ENCODE data around the gene FBLIM1.

The FBLIM1 gene

DNA sequence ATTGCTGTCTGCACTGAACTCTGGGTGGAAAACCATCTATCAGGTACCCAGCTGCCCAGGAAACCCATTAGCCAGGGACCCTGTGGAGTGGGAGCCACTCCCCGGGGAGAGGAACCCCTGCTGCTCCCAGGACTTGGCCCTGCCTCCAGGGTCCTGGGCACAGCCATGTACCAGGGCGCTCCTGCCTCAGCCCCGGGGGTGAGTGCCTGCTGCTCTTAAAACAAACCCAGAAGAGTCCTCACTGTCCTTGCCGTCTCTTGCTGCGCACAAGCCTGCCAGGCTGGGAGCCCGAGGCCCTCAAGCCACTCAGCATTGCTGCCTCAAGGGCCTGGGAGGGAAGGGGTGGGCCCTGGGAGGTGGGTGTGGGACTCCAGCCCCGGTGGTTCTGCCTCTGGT is 25.9 kb upstream of the FBLIM1 start:
- H3K27me3 ChIP-seq (ENCODE audit: insufficient read depth, low read length), result no peaks in the 10 kb centered on the region
- WGBS, result 94% methylated on average over 7 of the region's 7 CpGs
- H3K36me3 ChIP-seq (ENCODE audit: insufficient read depth, low read length), result peaks cover 60% of the 10 kb centered on the region
- H3K4me1 ChIP-seq (ENCODE audit: insufficient read depth, low read length), result no peaks in the 10 kb centered on the region
- no peak overlapping the region for H3K9ac ChIP-seq (ENCODE audit: low read depth, low read length)
- H3K9me3 ChIP-seq (ENCODE audit: insufficient read depth, low read depth, low read length), result no peaks in the 10 kb centered on the region
- H3K27ac ChIP-seq (ENCODE audit: low read depth, low read length), result no peak overlapping the region
- H3K4me3 ChIP-seq (ENCODE audit: low read length), result no peak overlapping the region

DNA sequence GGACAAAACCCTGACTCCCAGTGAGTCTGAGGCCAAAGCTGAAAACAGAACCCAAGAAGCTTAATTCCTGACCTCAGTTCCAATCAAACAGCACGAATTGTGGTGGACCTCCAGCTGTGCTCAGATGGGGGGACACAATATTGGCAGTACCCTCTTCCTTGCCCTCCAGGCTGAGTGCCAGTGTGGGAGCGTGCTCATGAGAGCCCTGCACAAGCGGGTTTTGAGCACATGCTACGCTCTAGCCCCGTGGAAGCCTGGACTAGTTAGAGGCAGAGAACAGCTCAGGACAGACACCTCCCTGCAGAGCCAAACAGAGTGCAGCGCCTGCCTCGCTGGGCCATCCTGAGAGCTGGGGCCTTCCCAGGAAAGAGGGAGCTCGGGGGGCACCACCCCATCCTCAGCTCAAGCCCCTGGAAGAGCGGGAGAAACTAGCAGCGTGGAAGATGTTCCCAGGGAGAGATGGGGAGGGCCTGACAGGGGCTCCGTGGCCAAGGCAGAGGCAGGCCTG is 25.3 kb upstream of the FBLIM1 start:
- Histone ChIP-seq H3K27ac (ENCODE audit: low read depth, low read length) (no peak overlapping the region), H3K4me1 (ENCODE audit: insufficient read depth, low read length) (no peaks in the 10 kb centered on the region), H3K9me3 (ENCODE audit: insufficient read depth, low read depth, low read length) (no peaks in the 10 kb centered on the region), H3K36me3 (ENCODE audit: insufficient read depth, low read length) (peaks cover 54% of the 10 kb centered on the region), H3K9ac (ENCODE audit: low read depth, low read length) (no peak overlapping the region), H3K27me3 (ENCODE audit: insufficient read depth, low read length) (no peaks in the 10 kb centered on the region), H3K4me3 (ENCODE audit: low read length) (no peak overlapping the region)
- 93% methylated on average over 11 of the region's 11 CpGs for WGBS

DNA sequence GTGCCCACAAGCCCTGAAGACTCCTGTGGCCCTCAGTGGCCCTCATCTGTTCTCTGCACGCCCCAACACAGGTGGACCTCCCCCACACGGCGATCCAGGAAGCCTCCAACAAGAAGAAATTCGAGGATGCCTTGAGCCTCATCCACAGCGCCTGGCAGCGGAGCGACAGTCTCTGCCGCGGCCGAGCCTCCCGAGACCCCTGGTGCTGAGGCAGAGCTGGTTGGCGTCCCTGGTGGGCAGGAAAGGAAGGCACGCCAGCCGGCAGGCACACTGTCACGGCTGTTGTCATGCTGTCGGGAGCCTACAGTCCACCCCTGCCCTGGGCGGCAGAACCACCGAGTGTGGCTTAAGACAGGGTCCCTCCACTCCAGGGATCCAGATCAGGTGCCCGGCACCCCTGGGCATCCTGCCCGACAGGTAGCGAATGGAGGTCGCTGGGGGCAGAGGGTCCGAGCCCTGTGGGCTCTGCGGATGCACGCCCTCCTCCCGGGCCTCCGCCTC is 24.8 kb upstream of the FBLIM1 start:
- Histone ChIP-seq H3K4me1 (ENCODE audit: insufficient read depth, low read length) (no peaks in the 10 kb centered on the region), H3K9ac (ENCODE audit: low read depth, low read length) (no peak overlapping the region), H3K4me3 (ENCODE audit: low read length) (no peak overlapping the region), H3K9me3 (ENCODE audit: insufficient read depth, low read depth, low read length) (no peaks in the 10 kb centered on the region), H3K27me3 (ENCODE audit: insufficient read depth, low read length) (no peaks in the 10 kb centered on the region), H3K27ac (ENCODE audit: low read depth, low read length) (no peak overlapping the region), H3K36me3 (ENCODE audit: insufficient read depth, low read length) (peaks cover 49% of the 10 kb centered on the region)
- WGBS, result 95% methylated on average over 27 of the region's 27 CpGs

DNA sequence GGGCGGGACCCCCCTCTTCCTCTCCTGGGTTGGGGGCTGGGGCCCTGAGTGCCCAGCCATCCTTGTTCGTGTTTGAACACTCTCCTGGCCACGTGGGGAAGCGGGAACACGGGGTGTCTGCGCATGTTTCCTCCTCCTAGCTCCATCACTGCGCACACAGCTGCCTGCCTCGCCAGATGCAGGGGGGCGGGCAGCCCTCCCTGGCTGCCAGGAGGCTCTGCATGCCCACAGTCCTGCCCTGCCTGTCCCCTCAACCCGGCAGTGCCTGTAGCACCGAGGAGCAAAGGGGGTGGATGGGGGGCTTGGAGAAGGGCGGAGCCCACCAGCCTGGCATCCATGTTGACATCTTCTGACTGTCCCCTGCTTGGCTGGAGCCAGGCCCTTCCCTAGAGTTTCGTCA is 24.3 kb upstream of the FBLIM1 start:
- WGBS, result 91% methylated on average over 13 of the region's 13 CpGs

DNA sequence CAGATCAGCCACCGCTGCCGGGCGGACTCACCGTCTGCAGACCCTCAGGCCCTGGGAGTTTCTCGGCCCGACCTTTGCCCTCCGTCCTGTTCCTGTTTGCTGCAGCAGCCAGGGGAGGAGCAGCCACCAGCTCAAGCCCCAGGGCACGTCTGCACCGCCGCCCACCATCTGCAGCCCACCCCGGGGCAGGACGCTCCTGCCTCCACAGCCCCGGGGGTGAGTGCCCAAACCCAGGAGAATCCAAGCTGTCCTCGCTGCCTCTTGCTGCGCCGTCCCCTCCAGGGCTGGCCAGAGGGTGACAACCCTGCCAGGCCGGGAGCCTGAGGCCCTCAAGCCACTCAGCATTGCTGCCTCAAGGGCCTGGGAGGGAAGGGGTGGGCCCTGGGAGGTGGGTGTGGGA is 23.7 kb upstream of the FBLIM1 start:
- WGBS, result 91% methylated on average over 17 of the region's 17 CpGs
- Histone ChIP-seq H3K4me3 (ENCODE audit: low read length) (no peak overlapping the region), H3K27me3 (ENCODE audit: insufficient read depth, low read length) (no peaks in the 10 kb centered on the region), H3K36me3 (ENCODE audit: insufficient read depth, low read length) (peaks cover 41% of the 10 kb centered on the region), H3K9ac (ENCODE audit: low read depth, low read length) (no peak overlapping the region), H3K9me3 (ENCODE audit: insufficient read depth, low read depth, low read length) (no peaks in the 10 kb centered on the region), H3K4me1 (ENCODE audit: insufficient read depth, low read length) (no peaks in the 10 kb centered on the region), H3K27ac (ENCODE audit: low read depth, low read length) (no peak overlapping the region)

More for the DNA sequence above, 24.3 kb upstream of the FBLIM1 start:
- Histone ChIP-seq H3K36me3 (ENCODE audit: insufficient read depth, low read length) (peaks cover 46% of the 10 kb centered on the region), H3K9me3 (ENCODE audit: insufficient read depth, low read depth, low read length) (no peaks in the 10 kb centered on the region), H3K4me1 (ENCODE audit: insufficient read depth, low read length) (no peaks in the 10 kb centered on the region), H3K4me3 (ENCODE audit: low read length) (no peak overlapping the region), H3K9ac (ENCODE audit: low read depth, low read length) (no peak overlapping the region), H3K27me3 (ENCODE audit: insufficient read depth, low read length) (no peaks in the 10 kb centered on the region), H3K27ac (ENCODE audit: low read depth, low read length) (no peak overlapping the region)

DNA sequence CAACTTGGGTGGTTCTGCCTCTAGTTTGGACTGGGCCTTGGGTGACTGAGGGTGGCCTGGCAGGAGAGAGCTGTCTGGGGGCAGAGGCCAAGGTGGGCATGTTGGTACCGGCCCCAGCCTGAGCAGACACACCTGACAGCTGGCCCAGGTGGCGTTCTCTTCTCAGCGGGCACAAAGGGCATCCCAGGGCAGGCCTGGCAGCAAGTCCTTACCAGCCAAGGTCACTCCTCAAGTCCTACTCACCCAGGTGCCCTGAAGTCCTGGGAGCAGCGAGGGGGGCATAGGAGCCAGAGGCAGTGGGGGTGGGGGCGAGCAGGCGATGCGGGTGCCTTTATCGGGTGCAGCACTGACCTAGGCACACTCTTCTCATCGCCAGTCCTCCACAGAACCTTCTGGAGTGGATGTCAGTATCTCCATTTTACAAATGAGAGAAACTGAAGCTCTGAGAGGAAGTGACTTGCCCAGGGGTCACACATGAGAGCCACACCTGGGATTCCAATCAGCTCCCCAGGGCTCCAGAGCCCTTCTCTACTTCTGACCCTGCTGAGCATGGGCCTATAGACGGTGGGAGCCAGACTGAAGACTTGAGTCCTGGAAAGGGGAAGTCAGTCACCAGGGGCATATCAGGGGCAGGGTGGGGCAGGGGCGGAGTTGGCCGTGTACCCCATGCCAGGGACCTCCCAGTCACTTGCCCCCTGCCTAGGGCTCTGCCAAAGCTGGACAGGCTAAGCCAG is 23.1 kb upstream of the FBLIM1 start:
- Histone ChIP-seq H3K9me3 (ENCODE audit: insufficient read depth, low read depth, low read length) (no peaks in the 10 kb centered on the region), H3K36me3 (ENCODE audit: insufficient read depth, low read length) (peaks cover 38% of the 10 kb centered on the region), H3K4me3 (ENCODE audit: low read length) (no peak overlapping the region), H3K4me1 (ENCODE audit: insufficient read depth, low read length) (no peaks in the 10 kb centered on the region), H3K27me3 (ENCODE audit: insufficient read depth, low read length) (no peaks in the 10 kb centered on the region), H3K9ac (ENCODE audit: low read depth, low read length) (no peak overlapping the region), H3K27ac (ENCODE audit: low read depth, low read length) (no peak overlapping the region)
- 91% methylated on average over 12 of the region's 12 CpGs for WGBS

DNA sequence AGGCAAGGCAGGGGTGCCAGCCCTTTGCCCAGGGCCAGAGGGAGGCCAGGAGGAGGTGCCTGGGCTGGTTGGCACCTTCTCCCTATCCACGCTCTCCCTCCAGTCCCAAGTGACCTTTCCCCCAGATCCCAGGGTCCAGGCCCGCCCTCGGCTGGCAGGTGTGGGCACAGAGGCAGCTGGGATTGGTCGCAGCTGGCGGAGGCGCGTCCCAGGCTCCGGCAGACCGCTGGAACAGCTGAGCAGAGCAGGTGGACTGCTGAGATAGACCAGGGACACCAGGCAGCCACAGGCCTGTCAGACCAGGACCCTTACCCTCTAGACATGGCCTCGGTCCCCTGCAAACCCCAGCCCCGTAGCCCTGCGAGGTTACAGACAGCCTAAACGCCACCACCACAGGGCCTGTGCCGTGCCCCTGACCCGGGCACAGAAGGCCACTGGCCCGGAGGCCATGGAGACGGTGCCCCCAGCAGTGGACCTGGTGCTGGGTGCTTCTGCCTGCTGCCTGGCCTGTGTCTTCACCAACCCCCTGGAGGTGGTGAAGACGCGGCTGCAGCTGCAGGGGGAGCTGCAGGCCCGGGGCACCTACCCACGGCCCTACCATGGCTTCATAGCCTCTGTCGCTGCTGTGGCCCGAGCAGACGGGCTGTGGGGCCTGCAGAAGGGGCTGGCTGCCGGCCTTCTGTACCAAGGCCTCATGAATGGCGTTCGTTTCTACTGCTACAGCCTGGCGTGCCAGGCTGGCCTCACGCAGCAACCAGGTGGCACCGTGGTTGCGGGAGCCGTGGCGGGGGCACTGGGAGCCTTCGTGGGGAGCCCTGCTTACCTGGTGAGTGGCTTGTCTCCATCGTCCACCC is 22.3 kb upstream of the FBLIM1 start, which contains the start of gene SLC25A34:
Gene SLC25A34 (plus strand): TSS at position 221 of the 854 bp plus-strand sequence. CDS start 228 bp downstream, at position 449.
- Histone ChIP-seq H3K9ac (ENCODE audit: low read depth, low read length) (no peak within 1 kb of the TSS), H3K27ac (ENCODE audit: low read depth, low read length) (no peak within 1 kb of the TSS), H3K27me3 (ENCODE audit: insufficient read depth, low read length) (no peaks in the 10 kb centered on the region), H3K9me3 (ENCODE audit: insufficient read depth, low read depth, low read length) (no peaks in the 10 kb centered on the region), H3K4me3 (ENCODE audit: low read length) (no peak within 1 kb of the TSS), H3K4me1 (ENCODE audit: insufficient read depth, low read length) (no peaks in the 10 kb centered on the region), H3K36me3 (ENCODE audit: insufficient read depth, low read length) (peaks cover 30% of the 10 kb centered on the region)
- 92% methylated on average over 35 of the region's 35 CpGs for WGBS

DNA sequence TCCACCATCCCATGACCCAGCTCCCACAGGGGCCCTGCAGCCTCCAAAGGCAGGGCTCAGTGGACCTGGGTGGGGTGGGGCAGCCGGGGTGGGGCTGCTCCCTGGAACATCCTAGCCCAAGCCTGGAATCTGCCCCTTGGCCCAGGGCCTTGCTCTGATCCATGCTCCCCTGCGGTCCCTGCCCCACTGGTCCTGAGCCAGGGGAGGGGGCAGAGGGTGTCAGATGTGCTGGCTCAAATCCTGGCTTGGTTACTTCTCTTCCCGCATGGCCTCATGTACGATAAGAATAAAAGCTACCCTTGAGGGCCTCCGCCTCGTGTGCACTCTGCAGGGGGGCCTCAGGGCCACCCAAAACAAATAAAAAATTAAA is 21.7 kb upstream of the FBLIM1 start:
- Histone ChIP-seq H3K4me3 (ENCODE audit: low read length) (no peak overlapping the region), H3K4me1 (ENCODE audit: insufficient read depth, low read length) (no peaks in the 10 kb centered on the region), H3K27me3 (ENCODE audit: insufficient read depth, low read length) (no peaks in the 10 kb centered on the region), H3K36me3 (ENCODE audit: insufficient read depth, low read length) (peaks cover 24% of the 10 kb centered on the region), H3K9ac (ENCODE audit: low read depth, low read length) (no peak overlapping the region), H3K9me3 (ENCODE audit: insufficient read depth, low read depth, low read length) (no peaks in the 10 kb centered on the region), H3K27ac (ENCODE audit: low read depth, low read length) (no peak overlapping the region)
- 86% methylated on average over 6 of the region's 6 CpGs for whole genome bisulfite sequencing

DNA sequence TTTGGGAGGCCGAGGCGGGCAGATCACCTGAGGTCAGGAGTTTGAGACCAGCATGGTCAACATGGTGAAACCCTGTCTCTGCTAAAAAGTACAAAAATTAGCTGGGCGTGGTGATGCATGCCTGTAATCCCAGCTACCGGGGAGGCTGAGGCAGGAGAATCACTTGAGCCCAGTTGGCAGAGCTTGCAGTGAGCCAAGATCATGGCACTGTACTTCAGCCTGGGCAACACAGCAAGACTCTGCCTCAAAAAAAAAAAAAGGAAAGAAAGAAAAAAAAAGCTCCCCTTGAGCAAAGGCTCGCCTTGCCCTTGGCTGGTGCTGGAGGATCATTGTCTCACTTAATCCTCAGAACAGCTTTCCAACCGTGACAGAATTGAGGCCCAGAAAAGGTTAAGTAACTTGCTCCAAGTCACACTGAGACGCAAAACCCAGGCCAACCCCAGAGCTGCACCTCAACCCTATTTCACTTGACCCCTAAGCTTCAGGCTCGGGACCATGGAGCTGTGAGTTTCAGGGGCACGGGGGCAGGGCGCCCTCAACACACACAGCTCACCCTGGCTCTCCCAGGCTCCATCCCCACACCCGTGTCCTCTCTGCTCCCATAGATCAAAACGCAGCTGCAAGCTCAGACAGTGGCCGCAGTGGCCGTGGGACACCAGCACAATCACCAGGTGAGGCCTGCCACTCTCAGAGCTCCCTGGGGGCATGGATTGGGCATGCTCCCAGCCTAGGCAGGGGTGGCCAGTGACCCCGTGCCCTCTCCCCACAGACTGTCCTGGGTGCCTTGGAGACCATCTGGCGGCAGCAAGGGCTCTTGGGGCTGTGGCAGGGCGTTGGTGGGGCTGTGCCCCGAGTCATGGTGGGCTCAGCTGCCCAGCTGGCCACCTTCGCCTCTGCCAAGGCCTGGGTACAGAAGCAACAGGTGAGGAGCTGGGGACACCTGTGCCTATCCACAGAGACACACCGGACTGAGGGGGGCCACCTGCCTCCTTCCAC is 21.0 kb upstream of the FBLIM1 start:
- Histone ChIP-seq H3K27me3 (ENCODE audit: insufficient read depth, low read length) (no peaks in the 10 kb centered on the region), H3K27ac (ENCODE audit: low read depth, low read length) (no peak overlapping the region), H3K4me1 (ENCODE audit: insufficient read depth, low read length) (no peaks in the 10 kb centered on the region), H3K9ac (ENCODE audit: low read depth, low read length) (no peak overlapping the region), H3K9me3 (ENCODE audit: insufficient read depth, low read depth, low read length) (no peaks in the 10 kb centered on the region), H3K4me3 (ENCODE audit: low read length) (no peak overlapping the region), H3K36me3 (ENCODE audit: insufficient read depth, low read length) (peaks cover 16% of the 10 kb centered on the region)
- WGBS, result 87% methylated on average over 20 of the region's 20 CpGs

DNA sequence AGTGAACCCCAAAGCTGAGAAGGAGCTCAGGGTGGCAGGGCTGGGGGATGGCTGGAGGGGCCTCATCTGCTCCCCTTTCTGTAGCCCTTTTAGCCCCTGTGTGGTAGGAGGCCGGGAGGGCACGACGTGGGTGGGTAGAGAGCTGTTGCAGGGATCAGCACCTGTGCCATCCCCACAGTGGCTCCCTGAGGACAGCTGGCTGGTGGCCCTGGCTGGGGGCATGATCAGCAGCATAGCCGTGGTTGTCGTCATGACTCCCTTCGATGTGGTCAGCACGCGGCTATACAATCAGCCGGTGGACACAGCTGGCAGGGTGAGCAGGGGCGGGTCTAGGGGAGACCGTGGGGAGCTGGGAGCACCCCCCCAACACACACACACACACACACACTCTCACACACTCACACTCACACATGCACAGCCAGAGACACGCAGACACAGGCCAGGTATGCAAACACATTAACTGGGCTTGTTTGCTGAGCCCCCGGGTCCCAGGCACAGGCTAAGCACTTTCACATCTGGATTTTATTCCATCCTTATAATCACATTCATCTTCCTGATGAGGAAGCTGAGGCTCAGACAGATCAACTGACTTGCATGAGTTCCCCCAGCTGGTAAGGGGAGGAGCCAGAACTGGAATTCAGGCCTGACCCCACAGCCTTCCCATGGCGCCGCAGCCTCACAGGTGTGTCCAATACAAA is 20.0 kb upstream of the FBLIM1 start:
- Histone ChIP-seq H3K27ac (ENCODE audit: low read depth, low read length) (no peak overlapping the region), H3K4me3 (ENCODE audit: low read length) (no peak overlapping the region), H3K4me1 (ENCODE audit: insufficient read depth, low read length) (no peaks in the 10 kb centered on the region), H3K36me3 (ENCODE audit: insufficient read depth, low read length) (peaks cover 7% of the 10 kb centered on the region), H3K9ac (ENCODE audit: low read depth, low read length) (no peak overlapping the region), H3K9me3 (ENCODE audit: insufficient read depth, low read depth, low read length) (no peaks in the 10 kb centered on the region), H3K27me3 (ENCODE audit: insufficient read depth, low read length) (no peaks in the 10 kb centered on the region)
- WGBS, result 93% methylated on average over 15 of the region's 15 CpGs
